Measurements from ENCODE around the gene BRD3.
A peak's percentile ranks its signal among the peaks of the same experiment; 100 is the strongest.
"Not testable (repeated sequence)": the region's sequence is repeated elsewhere in the genome, so short reads cannot be mapped to it uniquely, and the experiment has no call there.

The BRD3 gene

DNA sequence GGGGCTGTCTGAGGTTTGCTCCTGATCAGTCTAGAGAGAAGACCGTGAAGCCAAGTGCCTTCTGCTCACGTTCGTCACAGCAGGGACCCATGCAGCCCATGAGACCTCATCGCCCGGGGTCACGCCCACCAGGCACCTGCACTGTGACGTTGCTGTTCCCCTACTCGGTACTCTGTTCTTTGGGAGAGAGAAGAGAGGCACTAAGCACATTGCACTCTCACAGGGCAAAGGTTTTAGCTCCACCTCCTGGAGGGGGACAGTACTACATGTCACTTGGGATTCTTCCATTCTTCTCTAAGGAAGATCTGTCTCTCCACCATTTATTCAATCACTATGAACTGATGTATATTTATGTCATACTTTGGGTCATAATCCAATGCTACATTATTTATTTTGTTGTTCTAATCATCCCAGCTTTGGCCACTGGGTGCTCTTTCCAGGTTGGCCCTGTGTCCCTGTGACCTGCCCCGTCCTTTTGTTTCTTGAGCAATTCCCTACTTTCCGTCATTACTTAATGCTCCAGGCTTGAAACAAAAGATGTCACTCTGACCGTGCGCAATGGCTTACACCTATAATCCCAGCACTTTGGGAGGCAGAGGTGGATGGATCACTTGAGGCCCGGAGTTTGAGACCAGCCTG lies 31.4 kb upstream of the BRD3 start:
- TF ChIP-seq, protein P1, sequence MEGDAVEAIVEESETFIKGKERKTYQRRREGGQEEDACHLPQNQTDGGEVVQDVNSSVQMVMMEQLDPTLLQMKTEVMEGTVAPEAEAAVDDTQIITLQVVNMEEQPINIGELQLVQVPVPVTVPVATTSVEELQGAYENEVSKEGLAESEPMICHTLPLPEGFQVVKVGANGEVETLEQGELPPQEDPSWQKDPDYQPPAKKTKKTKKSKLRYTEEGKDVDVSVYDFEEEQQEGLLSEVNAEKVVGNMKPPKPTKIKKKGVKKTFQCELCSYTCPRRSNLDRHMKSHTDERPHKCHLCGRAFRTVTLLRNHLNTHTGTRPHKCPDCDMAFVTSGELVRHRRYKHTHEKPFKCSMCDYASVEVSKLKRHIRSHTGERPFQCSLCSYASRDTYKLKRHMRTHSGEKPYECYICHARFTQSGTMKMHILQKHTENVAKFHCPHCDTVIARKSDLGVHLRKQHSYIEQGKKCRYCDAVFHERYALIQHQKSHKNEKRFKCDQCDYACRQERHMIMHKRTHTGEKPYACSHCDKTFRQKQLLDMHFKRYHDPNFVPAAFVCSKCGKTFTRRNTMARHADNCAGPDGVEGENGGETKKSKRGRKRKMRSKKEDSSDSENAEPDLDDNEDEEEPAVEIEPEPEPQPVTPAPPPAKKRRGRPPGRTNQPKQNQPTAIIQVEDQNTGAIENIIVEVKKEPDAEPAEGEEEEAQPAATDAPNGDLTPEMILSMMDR (conservative IDR thresholded peaks at IDR 0.05): peak; percentile 95
- H3K27ac ChIP-seq: no peak overlapping the region

DNA sequence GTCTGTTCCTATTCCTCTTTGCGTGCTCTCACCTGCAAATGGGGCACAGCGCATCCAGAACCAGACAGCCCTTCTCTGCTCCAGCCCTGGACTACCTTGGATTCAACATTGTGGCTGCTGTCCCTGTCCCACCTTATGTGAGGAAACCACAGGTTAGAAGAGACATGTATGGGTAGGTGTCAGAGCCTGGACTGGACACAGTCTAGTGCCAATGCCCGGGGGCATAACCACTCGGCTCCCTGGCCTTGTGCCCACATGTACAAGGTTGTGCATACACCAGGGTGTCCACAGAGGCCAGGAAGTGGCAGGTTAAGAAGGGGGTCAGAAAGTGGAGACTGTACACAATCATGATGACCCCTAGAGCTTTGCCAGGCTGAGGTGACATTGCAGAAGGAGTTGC lies 22.1 kb upstream of the BRD3 start:
- TF ChIP-seq, protein P1 (conservative IDR thresholded peaks at IDR 0.05): no peak
- H3K27ac ChIP-seq: no peak overlapping the region

DNA sequence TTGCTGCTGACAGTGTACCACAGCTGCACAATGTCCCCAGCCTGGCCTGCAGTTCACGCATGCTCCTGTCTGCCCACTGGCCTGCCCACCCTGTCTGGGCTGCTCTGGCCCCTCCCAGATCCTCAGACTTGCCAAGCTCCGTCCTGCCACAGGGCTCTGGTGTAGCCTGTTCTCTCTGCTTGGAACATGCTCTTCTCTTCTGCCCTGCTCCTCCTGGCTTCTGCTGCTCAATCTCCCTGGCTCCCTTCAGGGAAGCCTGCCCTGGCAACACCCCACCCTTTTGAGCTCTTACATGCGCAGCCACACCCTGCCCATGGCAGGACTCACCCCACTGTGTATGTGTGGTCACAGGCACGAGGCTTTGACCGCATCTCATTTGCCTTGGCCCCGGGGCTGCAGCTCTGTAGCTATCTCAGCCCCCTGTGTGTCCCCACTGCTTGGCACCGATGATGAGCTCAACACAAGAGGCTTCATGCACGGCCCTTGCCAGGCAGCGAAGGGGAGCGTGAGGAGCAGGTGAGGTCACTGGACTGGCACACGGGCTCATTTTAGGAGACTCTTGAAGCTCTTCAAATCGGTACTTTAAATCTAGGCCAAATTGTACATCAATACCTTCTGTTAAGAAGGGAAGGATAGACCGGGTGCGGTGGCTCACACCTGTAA lies 20.4 kb upstream of the BRD3 start:
- H3K27ac ChIP-seq: no peak overlapping the region
- TF ChIP-seq, protein P1 (conservative IDR thresholded peaks at IDR 0.05): no peak

DNA sequence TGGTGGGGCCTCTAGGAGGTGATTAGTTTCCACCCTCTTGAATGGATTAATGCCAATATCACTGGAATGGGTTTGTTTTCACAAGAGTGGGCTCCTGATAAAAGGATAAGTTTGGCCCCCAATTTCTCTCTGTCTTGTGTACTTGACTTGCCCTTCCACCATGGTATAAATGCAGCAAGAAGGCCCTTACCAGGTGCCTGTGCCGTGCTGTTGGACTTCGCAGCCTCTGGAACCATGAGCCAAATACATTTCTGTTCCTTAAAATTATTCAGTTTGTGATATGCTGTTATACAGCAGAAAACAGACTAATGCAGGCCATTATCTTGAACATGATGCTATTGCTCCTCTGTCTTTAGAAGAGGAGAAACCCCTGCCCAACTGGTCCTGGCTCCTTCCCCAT lies 17.8 kb upstream of the BRD3 start:
- TF ChIP-seq, protein P1 (conservative IDR thresholded peaks at IDR 0.05): no peak
- no peak overlapping the region for H3K27ac ChIP-seq

DNA sequence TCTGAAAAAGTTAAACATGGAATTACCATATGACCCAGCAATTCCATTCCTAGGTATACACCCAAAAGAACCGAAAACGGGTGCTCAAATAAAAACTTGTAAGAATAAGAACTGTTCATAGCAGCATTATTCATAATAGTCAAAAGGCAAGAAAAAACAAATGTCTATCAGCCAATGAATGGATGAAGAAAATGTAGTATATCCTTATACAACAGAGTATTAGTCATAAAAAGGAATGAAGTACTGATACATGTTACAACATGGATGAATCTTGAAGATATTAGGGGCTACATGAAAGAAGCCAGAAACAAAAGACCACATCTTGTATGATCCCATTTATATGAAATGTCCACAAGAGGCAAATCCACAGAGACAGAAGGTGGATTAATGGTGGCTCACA lies 15.6 kb upstream of the BRD3 start:
- H3K27ac ChIP-seq: no peak overlapping the region
- TF ChIP-seq, protein P1 (conservative IDR thresholded peaks at IDR 0.05): no peak

DNA sequence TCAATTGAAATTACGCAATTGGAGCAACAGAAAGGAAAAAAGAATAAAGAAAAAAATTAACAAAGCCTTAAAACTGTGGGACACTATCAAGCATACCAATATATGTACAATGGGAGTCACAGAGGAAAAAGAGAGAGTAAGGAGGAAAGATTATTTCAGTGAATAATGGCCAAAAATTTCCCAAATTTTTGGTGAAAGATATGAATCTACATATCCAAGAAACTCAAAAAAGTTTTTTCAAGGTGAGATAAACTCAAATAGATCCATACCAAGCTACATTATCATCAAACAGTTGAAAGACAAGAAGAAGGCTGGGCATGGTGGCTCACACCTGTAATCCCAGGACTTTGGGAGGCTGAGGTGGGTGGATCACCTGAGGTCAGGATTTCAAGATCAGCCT lies 8.8 kb upstream of the BRD3 start:
- TF ChIP-seq, protein P1 (conservative IDR thresholded peaks at IDR 0.05): no peak
- no peak overlapping the region for H3K27ac ChIP-seq

DNA sequence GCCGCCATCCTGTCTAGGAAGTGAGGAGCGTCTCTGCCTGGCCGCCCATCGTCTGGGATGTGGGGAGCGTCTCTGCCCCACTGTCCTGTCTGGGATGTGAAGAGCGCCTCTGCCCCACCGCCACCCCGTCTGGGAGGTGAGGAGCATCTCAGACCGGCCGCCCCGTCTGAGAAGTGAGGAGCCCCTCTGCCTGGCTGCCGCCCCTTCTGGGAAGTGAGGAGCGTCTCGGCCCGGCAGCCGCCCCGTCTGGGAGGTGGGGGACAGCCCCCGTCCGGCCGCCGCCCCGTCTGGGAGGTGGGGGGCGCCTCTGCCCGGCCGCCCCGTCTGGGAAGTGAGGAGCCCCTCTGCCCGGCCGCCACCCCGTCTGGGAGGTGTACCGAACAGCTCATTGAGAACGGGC lies 7.9 kb upstream of the BRD3 start:
- H3K27ac ChIP-seq: not testable (repeated sequence)

DNA sequence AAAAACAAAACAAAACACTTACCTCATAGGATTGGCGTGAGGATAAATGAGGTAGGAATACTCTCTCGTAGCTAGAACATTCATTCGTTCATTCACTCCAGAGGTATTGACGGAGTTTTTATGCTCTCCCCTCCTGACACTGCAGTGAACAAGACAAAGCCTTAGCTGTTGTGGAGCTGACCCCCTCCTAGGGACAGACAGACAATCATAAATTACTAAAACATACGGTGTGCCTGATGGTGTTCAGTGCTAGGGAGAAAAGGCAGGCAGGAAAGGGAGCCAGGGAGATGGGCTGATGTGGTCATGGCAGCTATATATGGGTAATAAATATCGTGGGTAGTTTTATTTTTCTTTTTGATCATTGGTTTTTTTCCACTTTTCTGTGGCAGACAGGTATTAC lies 5.7 kb upstream of the BRD3 start:
- TF ChIP-seq, protein P1 (conservative IDR thresholded peaks at IDR 0.05): no peak
- H3K27ac ChIP-seq: no peak overlapping the region

DNA sequence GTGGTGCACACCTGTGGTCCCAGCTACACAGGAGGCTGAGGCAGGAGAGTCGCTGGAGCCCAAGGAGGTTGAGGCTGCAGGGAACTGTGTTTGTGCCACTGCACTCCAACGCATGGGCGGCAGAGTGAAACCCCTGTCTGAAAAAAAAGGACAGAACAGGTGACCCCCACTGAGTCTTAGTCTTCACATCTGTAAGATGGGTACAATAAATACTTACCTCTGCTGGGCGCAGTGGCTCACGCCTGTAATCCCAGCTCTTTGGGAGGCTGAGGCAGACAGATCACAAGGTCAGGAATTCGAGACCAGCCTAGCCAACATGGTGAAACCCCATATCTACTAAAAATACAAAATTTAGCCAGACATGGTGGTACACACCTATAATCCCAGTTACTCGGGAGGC lies 4.9 kb upstream of the BRD3 start:
- H3K27ac ChIP-seq: not testable (repeated sequence)

Data from VCaP (cell line).